Adipocyte (in vitro differentiated cells): ENCODE measurements around the gene ARHGEF35.
A peak's percentile ranks its signal among the peaks of the same experiment; 100 is the strongest.
"Not testable (repeated sequence)": the region's sequence is repeated elsewhere in the genome, so short reads cannot be mapped to it uniquely, and the experiment has no call there.

Source experiments
- DNase-seq: peaks from one replicate; pipeline ENCODE4 v3.0.0-alpha.2; 2015; ENCODE audit warnings: low read depth
- H3K27me3 ChIP-seq: replicated peaks from 2 replicates; pipeline ENCODE4 v1.7.0; 2013; ENCODE audit warnings: mild to moderate bottlenecking, low read length, moderate library complexity; ENCODE audit not compliant: control insufficient read depth, insufficient read depth
- H3K36me3 ChIP-seq: 2 replicates; pipeline ENCODE4 v1.7.0; 2013; ENCODE audit warnings: low read length, mild to moderate bottlenecking, moderate library complexity; ENCODE audit not compliant: control insufficient read depth, insufficient read depth, severe bottlenecking
- H3K4me1 ChIP-seq: 2 replicates; pipeline ENCODE4 v1.7.0; 2013; ENCODE audit warnings: mild to moderate bottlenecking, low read length, moderate library complexity; ENCODE audit not compliant: control insufficient read depth, insufficient read depth
- H3K4me3 ChIP-seq: 2 replicates; pipeline ENCODE4 v1.7.0; 2013; ENCODE audit warnings: mild to moderate bottlenecking, low read length, moderate library complexity
- H3K9ac ChIP-seq: 2 replicates; pipeline ENCODE4 v1.7.0; 2013; ENCODE audit warnings: mild to moderate bottlenecking, low read length, moderate library complexity
- H3K9me3 ChIP-seq: 2 replicates; pipeline ENCODE4 v1.7.0; 2013; ENCODE audit warnings: mild to moderate bottlenecking, low read length, moderate library complexity; ENCODE audit not compliant: control insufficient read depth

Gene ARHGEF35

GRCh38 chr7:144174613-144175012 lies 21.0 kb downstream of the ARHGEF35 start:
- no peaks in the 10 kb centered on the region for H3K9me3 ChIP-seq
- H3K9ac ChIP-seq = no peak overlapping the region

GRCh38 chr7:144171594-144172350 lies 23.9 kb downstream of the ARHGEF35 start:
- not testable (repeated sequence) for H3K27me3 ChIP-seq, H3K36me3 ChIP-seq, H3K9me3 ChIP-seq, DNase-seq, H3K4me3 ChIP-seq, H3K9ac ChIP-seq, H3K4me1 ChIP-seq

More at GRCh38 chr7:144174613-144175012, 21.0 kb downstream of the ARHGEF35 start:
- H3K4me3 ChIP-seq = no peak overlapping the region
- no peaks in the 10 kb centered on the region for H3K4me1 ChIP-seq
- peaks cover 2% of the 10 kb centered on the region for H3K27me3 ChIP-seq
- DNase-seq = no peak
- H3K36me3 ChIP-seq = no peaks in the 10 kb centered on the region

DNA sequence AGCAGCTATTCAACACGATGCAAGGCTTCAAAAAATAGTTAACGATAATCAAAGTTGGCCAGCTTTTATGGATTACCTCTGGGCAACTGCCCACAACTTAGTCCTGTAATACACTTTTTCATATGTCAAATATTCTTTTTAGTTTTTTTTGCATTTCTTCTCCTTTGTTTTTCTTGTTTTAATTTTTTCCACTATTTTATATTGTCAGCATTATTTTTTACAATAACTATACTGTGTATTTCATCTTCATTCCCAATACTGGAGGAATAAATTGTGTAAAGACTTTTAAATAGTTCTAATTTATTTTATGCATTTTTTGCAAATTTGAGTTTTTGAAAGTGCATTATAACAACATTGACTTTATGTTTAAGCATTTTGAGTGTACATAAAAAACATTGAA lies 30.8 kb downstream of the ARHGEF35 start:
- no peaks in the 10 kb centered on the region for H3K4me1 ChIP-seq
- H3K4me3 ChIP-seq = no peak overlapping the region
- H3K9ac ChIP-seq = no peak overlapping the region
- H3K36me3 ChIP-seq = no peaks in the 10 kb centered on the region
- H3K27me3 ChIP-seq = no peaks in the 10 kb centered on the region
- DNase-seq = no peak
- no peaks in the 10 kb centered on the region for H3K9me3 ChIP-seq

DNA sequence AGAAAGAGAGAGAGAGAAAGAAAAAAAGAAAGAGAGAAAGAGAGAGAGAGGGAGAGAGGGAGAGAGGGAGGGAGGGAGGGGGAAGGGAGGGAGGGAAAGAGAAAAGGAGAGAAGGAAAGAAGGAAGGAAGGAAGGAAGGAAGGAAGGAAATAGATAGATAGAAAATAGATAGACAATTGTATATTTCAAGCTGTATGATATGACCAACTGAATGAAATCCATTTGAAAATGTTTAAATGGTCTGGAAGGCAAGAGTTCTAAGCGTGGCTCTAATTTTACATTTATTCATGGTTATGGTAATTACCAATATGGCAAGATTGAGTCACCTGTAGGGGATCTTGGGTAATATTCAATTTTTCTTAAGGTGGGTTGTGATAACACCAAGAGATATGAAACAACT lies 36.8 kb downstream of the ARHGEF35 start:
- Histone ChIP-seq H3K9ac (no peak overlapping the region), H3K4me1 (no peaks in the 10 kb centered on the region), H3K4me3 (no peak overlapping the region), H3K36me3 (no peaks in the 10 kb centered on the region), H3K27me3 (no peaks in the 10 kb centered on the region), H3K9me3 (no peaks in the 10 kb centered on the region)
- DNase-seq = no peak

GRCh38 chr7:144148224-144148827 lies 47.3 kb downstream of the ARHGEF35 start:
- H3K4me1 ChIP-seq = no peaks in the 10 kb centered on the region
- no peak overlapping the region for H3K4me3 ChIP-seq
- no peak overlapping the region for H3K9ac ChIP-seq
- no peaks in the 10 kb centered on the region for H3K36me3 ChIP-seq
- H3K9me3 ChIP-seq = peaks cover 43% of the 10 kb centered on the region
- no peak for DNase-seq
- no peaks in the 10 kb centered on the region for H3K27me3 ChIP-seq

DNA sequence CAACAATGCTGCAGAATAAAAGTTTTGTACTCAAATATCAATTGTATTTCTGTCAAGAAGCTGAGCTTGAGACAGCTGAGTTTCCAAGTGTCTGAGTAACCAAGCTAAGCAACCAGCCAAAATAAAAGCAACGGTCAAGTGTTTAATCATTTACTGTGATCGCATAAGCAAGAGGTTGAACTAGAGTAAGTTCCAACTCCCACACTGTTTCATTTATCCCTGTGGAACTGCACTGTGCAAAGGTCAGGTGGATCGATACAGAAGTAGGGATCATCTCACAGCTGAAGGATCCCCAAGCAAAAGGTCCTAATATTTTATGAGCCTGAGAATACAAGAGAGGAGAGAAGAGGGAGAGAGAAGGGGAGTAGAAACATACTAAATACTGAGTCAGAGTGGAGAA lies 51.2 kb downstream of the ARHGEF35 start:
- Histone ChIP-seq H3K4me3 (no peak overlapping the region), H3K27me3 (no peaks in the 10 kb centered on the region), H3K36me3 (no peaks in the 10 kb centered on the region), H3K9me3 (peaks cover 33% of the 10 kb centered on the region), H3K9ac (no peak overlapping the region), H3K4me1 (no peaks in the 10 kb centered on the region)
- no peak for DNase-seq

- H3K4me1 ChIP-seq = no peaks in the 10 kb centered on the region
- no peak overlapping the region for H3K4me3 ChIP-seq
- H3K27me3 ChIP-seq = no peaks in the 10 kb centered on the region
- no peaks in the 10 kb centered on the region for H3K36me3 ChIP-seq
- H3K9ac ChIP-seq = no peak overlapping the region
- DNase-seq = no peak
- H3K9me3 ChIP-seq = peaks cover 12% of the 10 kb centered on the region
Measured at GRCh38 chr7:144142187-144142586, 53.4 kb downstream of the ARHGEF35 start.

GRCh38 chr7:144137501-144137900 lies 58.1 kb downstream of the ARHGEF35 start:
- Histone ChIP-seq H3K9ac (no peak overlapping the region), H3K4me3 (no peak overlapping the region), H3K4me1 (no peaks in the 10 kb centered on the region), H3K36me3 (no peaks in the 10 kb centered on the region), H3K9me3 (peaks cover 6% of the 10 kb centered on the region), H3K27me3 (no peaks in the 10 kb centered on the region)
- DNase-seq = peak; percentile 17
